ENCODE data around the gene DACH1.

DACH1 gene

GRCh38 chr13:71489041-71489440 is 378.0 kb downstream of the DACH1 start:
- no peak for DNase-seq (ENCODE audit: low read depth)

DNA sequence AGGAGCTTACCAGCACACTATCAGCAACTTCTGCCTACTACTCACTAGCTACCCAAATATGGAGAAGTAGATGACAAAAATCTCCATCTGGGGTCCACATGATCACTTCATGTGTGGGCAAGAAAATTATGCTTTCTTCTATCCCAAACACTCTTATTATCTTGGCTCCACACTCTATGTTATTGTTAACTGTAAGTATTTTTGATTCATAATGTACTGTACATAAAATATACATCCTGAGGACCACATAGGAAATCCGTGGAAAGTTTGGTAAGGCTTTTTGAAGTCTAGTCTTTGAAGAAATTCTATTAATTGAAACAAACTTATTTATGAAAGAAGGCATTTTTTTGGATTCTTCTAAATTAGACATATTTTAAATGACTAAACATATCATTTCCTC is 378.8 kb downstream of the DACH1 start:
- no peak for DNase-seq (ENCODE audit: low read depth)

DNA sequence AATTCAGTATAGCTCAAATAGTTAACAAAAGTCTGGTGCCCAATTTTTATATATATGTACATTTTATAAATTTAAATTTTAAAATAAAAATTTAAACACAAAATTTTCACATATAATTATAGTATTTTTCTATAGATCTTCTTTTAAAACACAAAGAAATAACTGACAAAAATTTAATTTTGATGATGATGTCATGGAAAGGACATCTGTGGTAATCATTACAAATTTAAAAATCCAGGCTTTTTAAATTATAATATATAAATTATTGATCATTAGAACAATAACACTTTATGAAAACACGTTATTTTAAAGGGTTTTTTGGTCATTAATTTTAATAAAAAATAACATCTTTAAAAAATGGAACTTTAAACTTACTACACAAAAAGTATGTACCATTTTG is 381.1 kb downstream of the DACH1 start:
- no peak for DNase-seq (ENCODE audit: low read depth)

DNA sequence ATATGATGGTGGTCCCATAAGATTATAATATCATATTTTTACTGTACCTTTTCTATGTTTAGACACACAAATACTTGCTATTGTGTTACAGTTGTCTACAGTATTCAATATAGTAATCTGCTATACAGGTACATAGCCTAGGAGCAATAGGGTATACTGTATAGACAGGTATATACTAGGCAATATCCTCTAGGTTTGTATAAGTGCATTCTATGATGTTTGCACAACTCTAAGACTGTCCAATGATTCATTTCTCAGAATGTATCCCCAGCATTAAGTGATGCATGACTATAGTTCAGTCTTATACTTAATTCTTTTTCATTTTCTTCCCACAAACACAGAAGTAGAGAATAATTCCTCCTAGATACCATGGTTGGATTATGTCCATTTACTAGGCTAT is 383.3 kb downstream of the DACH1 start:
- DNase-seq (ENCODE audit: low read depth): no peak

GRCh38 chr13:71481501-71481900 is 385.5 kb downstream of the DACH1 start:
- no peak for DNase-seq (ENCODE audit: low read depth)

- no peak for DNase-seq (ENCODE audit: low read depth)
Measured at GRCh38 chr13:71481046-71481445, 386.0 kb downstream of the DACH1 start.

GRCh38 chr13:71477735-71478134 is 389.3 kb downstream of the DACH1 start:
- DNase-seq (ENCODE audit: low read depth): no peak

GRCh38 chr13:71474936-71475335 is 392.1 kb downstream of the DACH1 start:
- no peak for DNase-seq (ENCODE audit: low read depth)

DNA sequence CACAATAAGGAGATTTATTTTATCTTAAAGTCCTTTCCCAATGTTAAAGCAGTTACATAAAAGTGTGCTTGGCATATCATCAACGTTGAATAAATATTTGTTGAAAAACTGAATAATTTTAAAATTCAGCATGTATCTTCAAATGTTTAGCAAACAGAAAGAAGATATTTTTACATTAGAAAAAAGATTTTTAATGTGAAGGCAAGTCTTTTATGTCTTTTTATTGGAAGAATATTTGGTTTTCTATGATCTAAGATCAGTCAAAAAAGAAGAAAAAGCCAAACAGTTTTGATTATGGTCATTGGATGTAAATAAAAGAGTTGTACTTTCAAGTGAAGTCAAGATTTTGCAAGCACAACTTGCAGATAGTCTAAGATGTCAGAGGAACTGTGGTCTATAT is 397.4 kb downstream of the DACH1 start:
- DNase-seq (ENCODE audit: low read depth): no peak

DNA sequence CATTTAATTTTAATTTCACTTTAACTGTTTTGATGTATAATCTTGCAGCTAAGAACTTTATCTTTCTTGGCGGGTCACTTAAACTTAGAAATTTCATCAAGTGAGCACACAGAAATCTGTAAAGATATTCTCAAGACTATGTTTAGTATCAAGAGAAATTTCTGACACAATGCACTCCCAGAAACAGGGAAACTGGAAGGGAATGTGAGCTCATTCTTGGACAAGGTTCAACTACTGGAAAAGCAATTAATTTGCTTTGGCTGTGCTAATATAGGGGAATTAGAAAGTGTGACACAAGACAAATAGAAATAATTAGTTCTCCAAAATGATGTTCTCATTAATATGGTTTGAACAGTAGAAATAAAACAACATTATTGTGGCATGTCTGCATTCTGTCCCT is 402.3 kb downstream of the DACH1 start:
- DNase-seq (ENCODE audit: low read depth): no peak

GRCh38 chr13:71461892-71462291 is 405.1 kb downstream of the DACH1 start:
- no peak for DNase-seq (ENCODE audit: low read depth)

DNA sequence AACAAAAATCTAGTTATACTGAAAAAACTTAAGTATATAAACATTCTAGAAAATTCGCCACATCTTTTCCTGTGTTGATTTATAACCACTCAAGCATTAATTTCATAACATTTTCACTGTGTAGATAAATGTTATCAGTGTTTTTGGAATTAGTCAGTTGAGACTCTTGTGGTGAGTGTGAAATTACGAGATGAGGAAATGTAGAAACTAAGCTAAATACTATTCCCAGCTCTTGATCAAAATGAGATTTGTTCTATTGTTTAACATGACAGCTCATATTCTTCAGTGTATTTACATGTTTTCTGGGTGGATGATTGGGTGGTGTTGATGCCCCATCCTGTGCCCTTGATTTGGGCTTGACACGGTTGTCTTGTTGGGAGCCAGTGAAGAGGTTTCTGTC is 406.8 kb downstream of the DACH1 start:
- DNase-seq (ENCODE audit: low read depth): no peak

- DNase-seq (ENCODE audit: low read depth): no peak
Measured at GRCh38 chr13:71459708-71460107, 407.3 kb downstream of the DACH1 start.

GRCh38 chr13:71457645-71458044 is 409.4 kb downstream of the DACH1 start:
- no peak for DNase-seq (ENCODE audit: low read depth)

DNA sequence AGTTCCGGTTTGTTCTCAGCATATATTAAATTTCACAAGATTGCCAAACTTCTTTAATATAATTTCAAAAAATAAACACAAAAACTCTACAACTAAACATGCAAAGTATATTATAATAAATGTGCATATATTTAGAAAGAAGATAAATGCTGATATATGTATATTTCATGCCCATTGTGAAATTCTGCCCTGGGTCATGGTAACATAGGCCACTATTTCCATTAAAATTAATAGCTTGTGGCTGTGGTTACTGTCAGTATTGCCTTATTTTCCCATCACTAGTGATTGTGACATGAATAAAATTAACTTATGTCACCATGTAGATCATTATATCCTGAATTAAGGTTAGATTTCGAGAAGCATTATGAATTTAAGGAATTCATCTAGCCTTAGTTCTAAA is 410.9 kb downstream of the DACH1 start:
- DNase-seq (ENCODE audit: low read depth): no peak

GRCh38 chr13:71454509-71454908 is 412.5 kb downstream of the DACH1 start:
- DNase-seq (ENCODE audit: low read depth): no peak

GRCh38 chr13:71448080-71448630 is 418.8 kb downstream of the DACH1 start:
- no peak for DNase-seq (ENCODE audit: low read depth)

- no peak for DNase-seq (ENCODE audit: low read depth)
Measured at GRCh38 chr13:71437704-71438103, 429.3 kb downstream of the DACH1 start.

DNA sequence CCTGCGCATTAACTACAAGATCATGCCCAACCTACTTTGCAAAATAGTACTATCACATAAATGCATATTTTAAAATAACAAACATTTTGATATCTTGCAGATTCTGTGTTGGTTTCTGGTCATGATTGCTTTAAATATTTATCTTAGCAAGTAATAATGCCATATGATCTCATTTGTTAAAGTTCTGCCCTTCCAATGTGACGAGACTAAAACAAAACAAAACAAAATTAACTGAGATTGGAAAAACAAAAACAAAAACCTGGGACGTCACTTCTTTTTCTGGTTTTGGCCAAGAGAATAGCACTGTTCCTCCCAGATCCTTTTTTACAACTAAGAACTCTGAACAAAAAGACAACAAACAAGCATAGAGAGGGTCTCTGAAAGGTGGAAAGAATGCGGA is 436.3 kb downstream of the DACH1 start:
- no peak for DNase-seq (ENCODE audit: low read depth)

- DNase-seq (ENCODE audit: low read depth): no peak
Measured at GRCh38 chr13:71417205-71417604, 449.8 kb downstream of the DACH1 start.

DNA sequence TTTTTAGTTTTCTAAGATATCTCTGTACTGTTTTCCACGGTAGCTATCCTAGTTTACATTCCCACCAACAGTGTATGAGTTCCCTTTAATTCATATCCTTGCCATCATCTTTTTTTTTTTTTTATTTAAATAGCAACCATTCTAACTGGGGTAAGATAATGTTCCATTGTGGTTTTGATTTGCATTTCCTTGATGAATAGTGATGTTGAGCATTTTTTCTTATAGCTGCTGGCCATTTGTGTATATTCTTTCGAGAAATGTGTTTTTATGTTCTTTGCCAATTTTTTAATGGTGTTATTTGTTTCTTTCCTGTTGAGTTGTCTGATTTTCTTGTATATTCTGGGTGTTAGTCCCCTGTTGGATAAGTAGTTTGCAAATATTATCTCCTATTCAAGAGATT is 454.8 kb downstream of the DACH1 start:
- no peak for DNase-seq (ENCODE audit: low read depth)

GRCh38 chr13:71408416-71408815 is 458.6 kb downstream of the DACH1 start:
- no peak for DNase-seq (ENCODE audit: low read depth)

GRCh38 chr13:71399631-71400215 is 467.3 kb downstream of the DACH1 start:
- DNase-seq (ENCODE audit: low read depth): no peak

DNA sequence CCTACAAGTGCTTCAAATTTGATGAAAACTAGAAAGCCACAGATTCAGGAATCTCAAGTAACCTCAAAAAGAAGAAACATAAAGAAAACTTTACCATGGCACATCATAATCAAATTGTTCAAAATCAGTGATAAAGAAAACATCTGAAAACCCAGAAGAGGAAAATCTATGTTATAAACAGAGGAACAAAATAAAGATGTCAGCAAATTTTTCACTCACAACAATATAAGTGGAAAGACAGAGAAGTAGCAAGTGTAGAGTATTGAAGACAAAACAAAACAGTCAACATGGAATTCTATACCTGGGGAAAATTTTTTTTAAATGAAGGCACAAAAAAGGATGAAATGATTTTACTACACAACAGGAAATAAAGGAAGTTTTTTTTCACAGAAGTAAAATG is 470.9 kb downstream of the DACH1 start:
- no peak for DNase-seq (ENCODE audit: low read depth)

DNA sequence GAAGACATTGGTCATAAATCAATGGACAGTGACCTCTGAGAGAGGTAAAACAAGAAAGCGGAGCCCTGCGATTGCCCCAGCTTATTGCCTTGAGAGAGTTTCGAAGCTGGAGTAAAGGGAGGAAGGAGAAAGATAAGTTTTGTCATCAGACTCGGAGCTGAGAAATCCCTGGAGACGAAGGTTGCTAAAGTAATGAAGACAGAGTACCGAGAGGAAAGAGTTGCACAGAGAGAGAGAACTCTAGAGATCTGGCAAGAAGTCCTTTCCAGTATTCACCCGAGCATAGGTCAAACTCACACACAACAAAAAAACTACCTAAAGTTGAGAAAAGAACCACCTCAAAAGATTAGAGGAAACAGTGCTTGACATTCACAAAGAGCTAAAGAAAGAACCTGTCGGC is 472.0 kb downstream of the DACH1 start:
- DNase-seq (ENCODE audit: low read depth): no peak

All from activated T-cell treated with anti-CD3 and anti-CD28 coated beads for 1 hour (primary cell).